ENCODE data around the gene FSTL3.
"Not testable (repeated sequence)": the region's sequence is repeated elsewhere in the genome, so short reads cannot be mapped to it uniquely, and the experiment has no call there.

Gene FSTL3

GRCh38 chr19:682678-683320 lies 6.6 kb downstream of the FSTL3 start:
- no peak for DNase-seq

GRCh38 chr19:685454-685931 lies 9.3 kb downstream of the FSTL3 start:
- DNase-seq = no peak

DNA sequence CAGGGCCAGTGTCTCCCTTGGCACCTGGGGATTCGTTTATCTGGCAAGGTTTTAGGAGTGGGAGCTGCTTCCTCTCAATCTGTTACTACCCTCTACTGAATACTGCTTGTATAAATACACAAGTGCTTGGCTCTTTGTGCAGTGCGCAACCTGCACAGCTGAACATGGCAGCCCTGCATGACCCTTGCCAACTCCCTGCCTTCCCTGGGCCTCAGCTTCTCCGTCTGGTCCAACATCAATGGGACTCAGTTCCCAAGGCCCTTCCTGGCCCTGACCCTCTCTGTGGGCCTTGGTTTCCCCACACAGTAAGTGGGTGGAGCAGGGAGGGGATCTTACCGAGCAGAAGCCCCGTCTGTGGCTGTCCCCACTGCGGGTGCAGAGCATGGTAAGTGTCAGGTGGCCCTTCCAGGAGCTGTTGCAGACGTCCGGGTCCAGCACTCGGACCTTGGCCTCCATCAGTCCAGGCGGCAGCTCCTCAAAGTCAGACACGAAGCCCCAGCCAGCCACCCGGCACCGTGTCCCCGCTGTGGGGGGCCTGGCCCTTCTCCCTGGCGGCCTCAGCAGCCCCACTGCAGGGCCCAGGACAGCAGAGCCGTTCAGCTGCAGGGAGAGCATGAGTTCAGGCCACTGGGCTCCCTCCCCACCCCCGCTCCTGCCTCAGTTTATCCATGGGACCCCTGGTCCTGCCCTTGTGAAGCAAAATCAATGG lies 10.6 kb downstream of the FSTL3 start:
- no peak for DNase-seq

- no peak for DNase-seq
Measured at GRCh38 chr19:687569-688166, 11.5 kb downstream of the FSTL3 start.

- no peak for DNase-seq
Measured at GRCh38 chr19:688214-688613, 12.0 kb downstream of the FSTL3 start.

GRCh38 chr19:688992-689391 lies 12.8 kb downstream of the FSTL3 start:
- no peak for DNase-seq

DNA sequence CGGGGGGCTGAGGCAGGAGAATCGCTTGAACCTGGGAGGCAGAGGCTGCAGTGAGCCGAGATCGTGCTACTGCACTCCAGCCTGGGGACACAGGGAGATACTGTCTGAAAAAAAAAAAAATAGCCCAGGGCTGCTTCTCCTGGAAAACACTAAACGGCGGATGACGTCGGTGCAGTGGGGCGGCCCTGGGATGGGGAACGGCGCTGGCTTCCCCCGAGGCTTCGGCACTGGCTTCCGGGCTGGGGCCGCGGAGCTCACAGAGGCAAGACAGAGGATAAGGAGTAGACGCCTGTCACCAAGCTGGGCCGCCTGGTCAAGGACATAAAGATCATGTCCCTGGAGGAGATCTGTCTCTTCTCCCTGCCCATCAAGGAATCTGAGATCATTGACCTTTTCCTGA lies 14.0 kb downstream of the FSTL3 start:
- no peak for DNase-seq

GRCh38 chr19:694481-695351 lies 18.5 kb downstream of the FSTL3 start:
- no peak for DNase-seq

DNA sequence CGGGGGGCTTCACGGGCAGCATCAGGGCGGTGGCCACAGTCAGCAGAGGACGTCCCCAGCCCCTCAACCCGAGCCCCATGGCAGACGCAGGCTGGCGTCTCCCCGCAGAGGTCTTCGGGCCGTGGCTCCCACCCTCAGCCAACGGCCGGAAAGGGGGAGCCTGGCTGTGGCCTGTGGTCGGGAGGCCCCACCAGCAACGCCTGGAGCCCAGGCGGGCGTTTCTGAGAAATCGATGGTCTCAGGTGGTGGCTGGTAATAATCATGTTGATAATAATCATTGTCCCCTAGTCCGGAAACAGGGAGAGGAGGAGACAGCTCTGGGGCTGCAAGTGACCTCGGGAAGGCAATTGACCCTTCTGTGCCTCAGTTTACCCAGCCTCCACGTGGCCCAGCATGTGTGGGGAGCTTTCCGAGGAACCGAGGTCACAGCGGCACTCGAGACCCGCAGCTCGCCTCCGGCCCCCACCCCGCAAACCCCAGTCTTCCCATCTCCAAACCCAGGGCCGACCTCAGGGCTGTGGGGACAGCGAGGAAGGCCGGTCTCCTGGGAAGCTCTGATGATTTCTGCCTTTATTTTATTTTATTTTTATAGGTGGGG lies 19.3 kb downstream of the FSTL3 start, which contains the start of gene PRSS57:
Gene PRSS57, minus strand, starts transcription at position 101 of the 598 bp plus-strand sequence. Its CDS starts 22 bp downstream, at position 79.
- no peak for DNase-seq

DNA sequence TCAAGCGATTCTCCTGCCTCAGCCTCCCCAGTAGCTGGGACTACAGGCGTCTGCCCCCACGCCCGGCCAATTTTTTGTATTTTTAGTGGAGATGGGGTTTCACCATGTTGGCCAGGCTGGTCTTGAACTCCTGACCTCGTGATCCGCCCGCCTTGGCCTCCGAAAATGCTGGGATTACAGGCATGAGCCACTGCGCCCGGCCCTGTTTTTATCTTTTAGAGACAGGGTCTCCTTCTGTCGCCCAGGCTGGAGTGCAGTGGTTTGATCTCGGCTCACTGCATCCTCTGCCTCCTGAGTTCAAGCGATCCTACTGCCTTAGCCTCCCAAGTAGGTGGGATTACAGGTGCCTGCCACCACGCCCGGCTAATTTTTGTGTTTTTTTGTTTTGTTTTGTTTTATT lies 22.3 kb downstream of the FSTL3 start:
- not testable (repeated sequence) for DNase-seq

DNA sequence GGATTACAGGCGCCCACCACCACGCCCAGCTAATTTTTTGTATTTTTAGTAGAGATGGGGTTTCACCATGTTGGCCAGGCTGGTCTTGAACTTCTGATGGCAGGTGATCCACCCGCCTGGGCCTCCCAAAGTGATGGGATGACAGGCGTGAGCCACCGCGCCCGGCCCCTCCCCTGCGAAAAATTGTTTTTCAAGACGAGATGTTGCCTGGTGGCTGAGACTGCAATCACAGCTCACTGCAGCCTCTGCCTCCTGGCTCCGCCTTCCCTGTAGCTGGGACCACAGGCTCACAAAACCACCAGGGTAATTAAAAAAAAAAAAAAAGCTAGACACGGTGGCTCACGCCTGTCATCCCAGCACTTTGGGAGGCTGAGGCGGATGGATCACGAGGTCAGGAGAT lies 23.7 kb downstream of the FSTL3 start:
- not testable (repeated sequence) for DNase-seq

- not testable (repeated sequence) for DNase-seq
Measured at GRCh38 chr19:702847-703246, 26.7 kb downstream of the FSTL3 start.

DNA sequence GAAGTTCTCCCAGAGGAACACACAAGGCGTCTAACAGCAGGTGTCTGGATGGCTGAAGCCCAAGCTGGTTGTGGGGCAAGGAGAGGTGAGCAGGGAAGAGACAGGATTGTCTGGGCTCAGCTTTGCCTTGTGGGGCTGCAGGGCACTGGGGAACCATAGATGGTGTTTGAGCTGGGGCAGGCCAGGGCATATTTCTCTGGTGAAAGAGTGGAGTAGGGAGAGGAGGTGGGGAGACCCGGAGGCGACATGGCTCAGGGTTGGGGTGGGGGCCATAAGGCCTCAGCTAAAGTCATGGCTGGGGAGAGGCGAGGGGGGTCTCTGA lies 27.1 kb downstream of the FSTL3 start:
- DNase-seq = no peak

DNA sequence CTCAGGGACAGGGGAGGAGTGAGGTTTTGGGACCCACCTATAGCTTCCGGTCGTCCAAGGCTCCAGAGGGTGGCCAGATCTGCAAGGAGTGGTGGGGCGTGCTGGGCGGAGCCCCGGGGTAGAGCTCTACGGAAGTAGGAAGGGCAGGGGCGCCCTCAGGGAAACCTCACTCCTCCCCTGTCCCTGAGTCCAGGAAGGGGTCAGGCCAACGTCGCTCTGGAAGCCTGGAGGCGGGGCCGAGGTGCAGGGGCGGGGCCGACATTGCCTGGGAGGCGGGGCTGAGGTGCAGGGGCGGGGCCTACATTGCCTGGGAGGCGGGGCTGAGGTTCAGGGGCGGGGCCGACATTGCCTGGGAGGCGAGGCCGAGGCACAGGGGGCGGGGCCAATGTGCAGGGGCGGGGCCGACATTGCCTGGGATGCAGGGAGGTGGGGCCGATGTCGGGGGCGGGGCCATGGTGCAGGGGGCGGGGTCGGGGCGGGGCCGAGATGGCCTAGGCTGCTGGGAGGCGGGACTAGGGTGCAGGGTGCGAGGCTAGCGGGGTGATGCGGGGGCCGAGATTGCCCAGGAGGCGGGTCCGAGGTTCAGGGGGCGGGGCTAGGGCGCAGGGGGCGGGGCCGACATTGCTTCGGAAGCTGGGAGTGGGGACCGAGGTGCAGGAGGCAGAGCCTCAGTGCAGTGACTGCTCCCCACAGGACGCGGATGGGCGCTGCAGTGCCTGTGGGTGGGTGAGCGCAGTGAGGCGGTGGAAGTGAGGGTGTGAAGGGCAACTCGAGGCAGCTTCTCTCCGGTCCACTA lies 27.7 kb downstream of the FSTL3 start:
- DNase-seq = peak; percentile 53

- no peak for DNase-seq
Measured at GRCh38 chr19:704447-704741, 28.2 kb downstream of the FSTL3 start.

GRCh38 chr19:708154-709143 lies 32.3 kb downstream of the FSTL3 start, which contains the start of gene PALM:
Gene PALM (plus strand): TSS chr19:708935. CDS start chr19:709147, 212 bp downstream.
- no peak for DNase-seq

- no peak for DNase-seq
Measured at GRCh38 chr19:709196-709964, 33.2 kb downstream of the FSTL3 start.

DNA sequence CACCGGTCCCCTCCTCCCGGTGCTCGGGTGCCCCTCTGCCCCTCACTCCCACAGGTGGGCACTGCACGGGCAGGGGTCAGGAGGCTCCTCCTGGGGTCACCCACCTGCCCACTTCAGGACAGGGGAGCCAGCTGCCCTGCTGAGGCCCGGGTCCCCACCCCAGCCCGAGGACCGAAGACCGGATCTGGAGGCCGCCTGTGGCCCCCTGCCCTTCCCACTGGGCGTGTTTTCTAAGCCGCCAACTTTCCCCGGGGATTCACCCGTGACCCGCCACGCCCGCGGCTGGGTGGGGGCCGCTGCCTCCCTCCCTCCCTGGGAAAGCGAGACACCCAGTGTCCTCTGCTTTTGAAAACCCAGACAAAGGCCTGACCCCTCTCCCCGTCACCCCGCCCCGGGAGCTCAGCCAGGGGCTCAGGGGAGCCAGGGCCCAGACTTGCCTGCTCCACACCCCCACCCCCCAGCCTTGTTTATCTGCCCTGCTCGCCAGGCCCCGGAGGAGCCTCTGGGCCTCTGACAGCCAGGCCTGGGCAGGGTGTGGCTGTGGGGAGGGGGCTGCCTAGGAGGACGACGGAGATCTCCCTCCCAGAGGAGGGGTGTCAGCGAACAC lies 33.9 kb downstream of the FSTL3 start:
- no peak for DNase-seq

DNA sequence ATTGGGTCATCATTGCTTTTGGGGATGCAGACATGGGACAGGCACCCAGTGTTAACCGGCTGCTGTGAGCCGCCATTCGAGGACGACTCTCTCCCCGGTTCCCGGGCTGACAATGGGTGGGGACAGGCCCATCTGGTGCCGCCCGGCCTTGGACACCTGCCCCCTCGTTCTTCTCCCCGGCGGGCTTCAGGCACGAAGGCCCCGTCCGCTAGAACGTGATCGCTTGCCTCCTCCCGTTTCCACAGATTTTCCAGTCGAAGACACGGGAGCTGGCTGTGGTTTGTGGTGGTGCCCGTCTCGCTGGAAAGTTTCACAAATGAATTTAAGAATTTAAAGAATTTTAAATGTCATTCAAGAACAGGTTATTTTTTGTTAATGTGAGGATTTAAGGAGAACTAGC lies 34.6 kb downstream of the FSTL3 start:
- DNase-seq = no peak
